Breast epithelium (tissue), 3 donors: ENCODE results near the gene HIBCH.

Experiments
- CTCF ChIP-seq, 3 donors: fragments of 450-650 bp; IDR thresholded peaks; one replicate each; pipeline ENCODE4 v1.5.1; 2016 to 2017; ENCODE audit warnings: antibody characterized with exemption in 3 of 3, mild to moderate bottlenecking in 3 of 3, moderate library complexity in 3 of 3
- POLR2A ChIP-seq: fragments of 450-650 bp; IDR thresholded peaks from one replicate; pipeline ENCODE4 v1.6.1; 2016; ENCODE audit warnings: antibody characterized with exemption, mild to moderate bottlenecking, moderate library complexity

DNA sequence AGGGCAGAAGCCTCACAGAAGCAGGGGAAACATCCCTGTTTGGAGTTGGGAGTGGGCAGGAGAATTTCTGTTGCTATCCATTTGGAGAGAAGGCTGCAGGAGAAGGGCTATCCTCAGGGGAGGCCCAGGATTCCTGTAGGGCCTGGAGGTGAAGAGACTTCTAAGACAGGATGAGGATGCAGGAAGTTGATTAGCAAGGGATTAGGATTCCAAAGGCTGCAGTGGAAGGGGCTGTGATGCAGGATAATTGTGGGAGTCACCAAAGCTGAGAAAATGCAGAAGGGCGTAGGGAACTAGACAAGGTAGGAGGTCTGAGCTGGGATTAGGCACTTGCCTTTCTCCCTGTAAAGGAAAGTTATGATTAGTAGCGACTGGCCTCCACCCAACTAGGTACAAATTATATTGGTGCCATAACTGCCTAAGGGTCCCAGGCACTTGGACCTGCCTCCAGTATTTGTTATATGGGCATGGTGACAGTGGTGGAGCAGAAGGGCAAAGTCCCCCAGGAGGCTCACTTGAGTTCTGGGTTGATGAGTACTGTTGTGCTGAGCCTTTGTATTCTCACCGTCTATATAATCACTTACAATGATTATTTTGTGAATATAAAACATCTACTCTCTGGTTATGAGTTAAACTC, 160.7 kb downstream of the HIBCH start:
- no peak for TF ChIP-seq CTCF (IDR thresholded peaks at IDR 0.05)
- TF ChIP-seq POLR2A = no peak
